Neural progenitor cell (in vitro differentiated cells): ENCODE measurements around the gene IFNG-AS1. TPM values are rescaled to one million over a fixed set of nuclear protein-coding genes. Genes with fewer than 3 reads are reported as not detected.

Experiments
- DNase-seq: peaks from one replicate; pipeline ENCODE4 v3.0.0-alpha.2; 2016; ENCODE audit warnings: low spot score
- H2AFZ ChIP-seq: fragments of 200-600 bp; sonication (generic); replicated peaks from 2 replicates; pipeline ENCODE4 v1.6.1; 2016; ENCODE audit warnings: antibody characterized with exemption
- H3F3A ChIP-seq: fragments of 200-600 bp; sonication (generic); 2 replicates; pipeline ENCODE4 v1.6.1; 2016; ENCODE audit warnings: antibody characterized with exemption, low read depth
- H3K27ac ChIP-seq: fragments of 200-600 bp; sonication (generic); 2 replicates; pipeline ENCODE4 v1.5.1; 2016; ENCODE audit warnings: mild to moderate bottlenecking
- H3K27me3 ChIP-seq: fragments of 200-600 bp; sonication (generic); 2 replicates; pipeline ENCODE4 v1.6.1; 2016; ENCODE audit warnings: mild to moderate bottlenecking, moderate library complexity
- H3K36me3 ChIP-seq: fragments of 200-600 bp; sonication (generic); 2 replicates; pipeline ENCODE4 v1.5.1; 2016
- H3K4me1 ChIP-seq: fragments of 200-600 bp; sonication (generic); 2 replicates; pipeline ENCODE4 v1.6.1; 2016; ENCODE audit warnings: mixed run types
- H3K4me2 ChIP-seq: fragments of 200-600 bp; sonication (generic); 2 replicates; pipeline ENCODE4 v1.6.1; 2016
- H3K4me3 ChIP-seq: fragments of 200-600 bp; sonication (generic); 2 replicates; pipeline ENCODE4 v1.5.1; 2016
- H3K79me2 ChIP-seq: fragments of 200-600 bp; sonication (generic); 2 replicates; pipeline ENCODE4 v1.6.1; 2016; ENCODE audit warnings: low read depth
- H3K9ac ChIP-seq: fragments of 200-600 bp; sonication (generic); 2 replicates; pipeline ENCODE4 v1.6.1; 2016
- H3K9me3 ChIP-seq: fragments of 200-600 bp; sonication (generic); 2 replicates; pipeline ENCODE4 v1.5.1; 2016; ENCODE audit warnings: low read depth
- H4K20me1 ChIP-seq: fragments of 200-600 bp; sonication (generic); 2 replicates; pipeline ENCODE4 v1.6.1; 2016; ENCODE audit warnings: low read depth
- H3K27ac Mint-ChIP-seq: 3 replicates; pipeline ENCODE4 v1.8.0; 2021; ENCODE audit warnings: mixed read lengths
- H3K27me3 Mint-ChIP-seq: 2 replicates; pipeline ENCODE4 v1.8.0; 2022; ENCODE audit warnings: low read depth, mild to moderate bottlenecking, inconsistent platforms, moderate library complexity, mixed read lengths; ENCODE audit not compliant: insufficient read depth
- H3K36me3 Mint-ChIP-seq: 3 replicates; pipeline ENCODE4 v1.8.0; 2021; ENCODE audit warnings: mixed read lengths
- H3K4me1 Mint-ChIP-seq: 3 replicates; pipeline ENCODE4 v1.8.0; 2021; ENCODE audit warnings: mixed read lengths
- H3K4me3 Mint-ChIP-seq: 3 replicates; pipeline ENCODE4 v1.8.0; 2021; ENCODE audit warnings: mild to moderate bottlenecking, moderate library complexity, mixed read lengths
- H3K9me3 Mint-ChIP-seq: 3 replicates; pipeline ENCODE4 v1.8.0; 2020; ENCODE audit warnings: mixed read lengths
- EZH2 ChIP-seq: fragments of 200-600 bp; sonication (generic); IDR thresholded peaks from 2 replicates; pipeline ENCODE4 v1.6.1; 2017; ENCODE audit warnings: antibody characterized with exemption, mild to moderate bottlenecking, moderate library complexity
- EZH2phosphoT487 ChIP-seq: fragments of 200-600 bp; sonication (generic); IDR thresholded peaks from 2 replicates; pipeline ENCODE4 v1.6.1; 2017; ENCODE audit warnings: antibody characterized with exemption
- total RNA-seq: library from RNA; depleted of rRNA; stranded (reverse); fragments of >200 nt; gene quantifications from 2 replicates; pipeline ENCODE4 v1.2.3, GENCODE V29; 2015; ENCODE audit warnings: low replicate concordance
- TF ChIP-seq, protein P1 (sequence below): fragments of 200-600 bp; sonication (generic); IDR thresholded peaks from 2 replicates; pipeline ENCODE4 v1.5.1; 2017; ENCODE audit warnings: antibody characterized with exemption, mild to moderate bottlenecking

The IFNG-AS1 gene
- total RNA-seq, 1 donor from 2014 or later: not detected

DNA sequence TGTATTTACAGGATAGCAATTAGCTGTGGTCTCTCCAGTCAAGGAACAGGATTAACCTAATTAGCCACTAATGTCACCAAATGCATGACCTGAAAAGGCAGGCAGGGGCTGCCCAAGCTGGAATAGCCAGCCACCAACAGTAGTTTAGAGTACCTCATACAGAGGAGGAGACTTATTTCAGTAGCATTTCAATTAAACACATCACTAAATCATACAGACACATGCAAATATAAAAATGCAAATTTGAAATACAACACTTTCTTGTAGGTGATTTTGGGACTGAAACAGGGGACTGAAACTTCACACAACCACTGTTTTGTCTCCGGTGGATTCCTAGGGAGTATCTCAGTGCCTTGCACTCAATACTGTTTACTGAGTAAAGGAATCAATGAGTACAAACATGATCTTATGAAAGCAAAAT is 636 bp upstream of the IFNG-AS1 start:
- no peak overlapping the region for H2AFZ ChIP-seq

DNA sequence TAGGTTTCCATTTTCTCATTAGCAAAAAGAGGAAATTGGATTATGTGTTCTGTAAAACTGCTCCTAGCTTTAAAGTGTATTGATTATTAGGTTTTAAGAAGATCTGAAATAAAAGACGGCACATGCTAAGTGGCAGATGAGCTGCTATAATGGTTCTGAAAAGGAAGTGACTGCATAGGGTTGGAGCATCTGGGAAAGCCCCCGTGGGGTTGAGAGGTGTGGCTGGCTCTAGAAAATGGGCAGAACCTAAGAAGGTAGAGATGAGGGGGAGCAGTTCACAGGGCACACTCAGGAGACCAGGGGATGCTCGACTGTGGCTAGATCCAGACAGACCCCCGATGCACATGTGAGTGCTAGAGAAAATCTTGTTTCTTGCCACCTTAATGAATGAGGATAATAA is 1.9 kb downstream of the IFNG-AS1 start:
- Histone ChIP-seq H3K27ac (no peak overlapping the region), H3K9ac (no peak overlapping the region), H3K4me2 (no peak overlapping the region), H3K36me3 (no peaks in the 10 kb centered on the region), H3F3A (peaks cover 6% of the 10 kb centered on the region), H3K4me1 (peaks cover 12% of the 10 kb centered on the region), H4K20me1 (no peaks in the 10 kb centered on the region), H3K27me3 (no peaks in the 10 kb centered on the region), H2AFZ (no peak overlapping the region), H3K9me3 (no peaks in the 10 kb centered on the region), H3K79me2 (no peaks in the 10 kb centered on the region), H3K4me3 (no peak overlapping the region)
- Mint-ChIP-seq H3K36me3 (no peaks in the 10 kb centered on the region), H3K27me3 (no peaks in the 10 kb centered on the region), H3K4me3 (no peak overlapping the region), H3K9me3 (no peaks in the 10 kb centered on the region), H3K4me1 (peaks cover 2% of the 10 kb centered on the region), H3K27ac (no peak overlapping the region)
- DNase-seq: no peak
- TF ChIP-seq, protein P1, sequence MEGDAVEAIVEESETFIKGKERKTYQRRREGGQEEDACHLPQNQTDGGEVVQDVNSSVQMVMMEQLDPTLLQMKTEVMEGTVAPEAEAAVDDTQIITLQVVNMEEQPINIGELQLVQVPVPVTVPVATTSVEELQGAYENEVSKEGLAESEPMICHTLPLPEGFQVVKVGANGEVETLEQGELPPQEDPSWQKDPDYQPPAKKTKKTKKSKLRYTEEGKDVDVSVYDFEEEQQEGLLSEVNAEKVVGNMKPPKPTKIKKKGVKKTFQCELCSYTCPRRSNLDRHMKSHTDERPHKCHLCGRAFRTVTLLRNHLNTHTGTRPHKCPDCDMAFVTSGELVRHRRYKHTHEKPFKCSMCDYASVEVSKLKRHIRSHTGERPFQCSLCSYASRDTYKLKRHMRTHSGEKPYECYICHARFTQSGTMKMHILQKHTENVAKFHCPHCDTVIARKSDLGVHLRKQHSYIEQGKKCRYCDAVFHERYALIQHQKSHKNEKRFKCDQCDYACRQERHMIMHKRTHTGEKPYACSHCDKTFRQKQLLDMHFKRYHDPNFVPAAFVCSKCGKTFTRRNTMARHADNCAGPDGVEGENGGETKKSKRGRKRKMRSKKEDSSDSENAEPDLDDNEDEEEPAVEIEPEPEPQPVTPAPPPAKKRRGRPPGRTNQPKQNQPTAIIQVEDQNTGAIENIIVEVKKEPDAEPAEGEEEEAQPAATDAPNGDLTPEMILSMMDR: no peak
- TF ChIP-seq EZH2: no peak
- TF ChIP-seq EZH2phosphoT487: no peak

More for the DNA sequence above, 636 bp upstream of the IFNG-AS1 start:
- H3K27ac ChIP-seq: no peak overlapping the region
- no peaks in the 10 kb centered on the region for H3K27me3 ChIP-seq
- H3K27me3 Mint-ChIP-seq: no peaks in the 10 kb centered on the region
- no peaks in the 10 kb centered on the region for H3K79me2 ChIP-seq
- H3K9me3 ChIP-seq: no peaks in the 10 kb centered on the region
- H3K36me3 Mint-ChIP-seq: no peaks in the 10 kb centered on the region
- peaks cover 12% of the 10 kb centered on the region for H3K4me1 ChIP-seq
- no peak overlapping the region for H3K27ac Mint-ChIP-seq
- H3K4me3 Mint-ChIP-seq: no peak overlapping the region
- peak overlapping the region; percentile 4 for H3K4me2 ChIP-seq
- no peak overlapping the region for H3K4me3 ChIP-seq
- H3K36me3 ChIP-seq: no peaks in the 10 kb centered on the region
- no peak overlapping the region for H3K9ac ChIP-seq
- TF ChIP-seq, protein P1: no peak
- no peak for TF ChIP-seq EZH2
- no peak for TF ChIP-seq EZH2phosphoT487
- H3K9me3 Mint-ChIP-seq: no peaks in the 10 kb centered on the region
- H4K20me1 ChIP-seq: no peaks in the 10 kb centered on the region
- no peaks in the 10 kb centered on the region for H3K4me1 Mint-ChIP-seq
- H3F3A ChIP-seq: peaks cover 6% of the 10 kb centered on the region
- DNase-seq: peak; percentile 35

DNA sequence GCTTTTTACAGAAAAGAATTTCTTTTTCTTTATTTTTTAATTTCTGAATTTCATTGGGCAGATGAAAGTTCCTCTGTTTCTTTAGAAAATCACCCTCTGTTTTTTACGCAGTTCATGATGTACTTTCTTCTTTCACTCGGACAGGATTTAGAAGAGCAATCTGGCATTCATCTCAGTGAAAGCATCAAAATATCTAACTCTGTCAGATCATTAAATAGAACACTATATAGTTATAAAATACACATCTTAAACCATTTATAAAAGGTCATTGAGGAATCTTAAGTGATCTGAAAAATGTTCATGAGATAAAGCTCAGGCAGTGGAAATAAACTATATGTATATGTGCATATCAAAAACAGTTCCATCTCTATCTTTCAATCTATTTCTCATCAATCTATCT is 3.9 kb downstream of the IFNG-AS1 start:
- no peak overlapping the region for H3K4me3 Mint-ChIP-seq
- Histone ChIP-seq H3K36me3 (no peaks in the 10 kb centered on the region), H3K27me3 (no peaks in the 10 kb centered on the region), H3K79me2 (no peaks in the 10 kb centered on the region), H3K9me3 (no peaks in the 10 kb centered on the region), H3K4me2 (no peak overlapping the region), H3K9ac (no peak overlapping the region), H4K20me1 (no peaks in the 10 kb centered on the region), H2AFZ (no peak overlapping the region), H3K27ac (no peak overlapping the region), H3K4me1 (peaks cover 12% of the 10 kb centered on the region), H3K4me3 (no peak overlapping the region), H3F3A (peaks cover 6% of the 10 kb centered on the region)
- peaks cover 2% of the 10 kb centered on the region for H3K4me1 Mint-ChIP-seq
- TF ChIP-seq, protein P1: no peak
- no peak for TF ChIP-seq EZH2phosphoT487
- TF ChIP-seq EZH2: no peak
- no peaks in the 10 kb centered on the region for H3K36me3 Mint-ChIP-seq
- H3K27ac Mint-ChIP-seq: no peak overlapping the region
- no peaks in the 10 kb centered on the region for H3K27me3 Mint-ChIP-seq
- H3K9me3 Mint-ChIP-seq: no peaks in the 10 kb centered on the region
- no peak for DNase-seq
